Measurements from ENCODE around the gene SLC44A1. TPM values are rescaled to one million over a fixed set of nuclear protein-coding genes. Genes with fewer than 3 reads are reported as not detected.
A peak's percentile ranks its signal among the peaks of the same experiment; 100 is the strongest.

The SLC44A1 gene
- polyA plus RNA-seq, 1 donor, result 16.9 TPM

DNA sequence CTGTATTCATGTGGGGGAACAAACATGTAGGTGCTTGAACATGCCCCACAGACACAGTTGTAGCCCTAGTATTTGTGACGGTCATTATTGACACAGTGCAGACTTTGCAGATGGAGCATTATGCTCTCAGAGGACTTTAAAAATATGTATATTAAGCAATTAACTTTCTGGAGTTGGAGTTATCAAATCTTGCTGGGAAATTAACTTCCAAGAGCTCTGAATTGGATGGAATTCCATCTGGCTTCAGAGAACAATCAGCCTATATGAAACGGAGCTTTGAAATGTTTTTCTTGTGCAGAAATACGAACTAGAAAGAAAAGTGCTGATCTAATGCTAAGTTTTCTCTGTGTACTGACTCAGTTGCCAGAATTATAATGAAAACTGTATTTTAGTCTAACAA lies 152.4 kb downstream of the SLC44A1 start:
- no peak for DNase-seq

DNA sequence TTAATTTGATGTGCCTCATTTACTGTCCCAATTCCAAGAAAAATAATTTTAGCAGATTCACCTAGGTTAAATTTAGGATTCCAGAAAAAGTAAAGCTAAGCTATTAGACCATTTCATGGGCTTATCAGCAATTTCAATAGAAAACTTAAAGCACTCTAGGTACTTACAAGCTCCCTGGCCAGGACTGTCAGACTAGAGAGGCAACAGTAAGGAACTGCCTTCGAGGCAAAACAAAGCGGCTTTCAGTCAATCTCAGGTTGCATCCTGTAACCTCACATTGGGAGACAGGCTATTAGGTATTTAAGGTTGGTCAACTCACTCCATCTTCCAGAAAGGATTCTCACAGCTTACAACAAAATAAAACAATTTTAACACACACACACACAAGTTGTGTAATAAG lies 154.7 kb downstream of the SLC44A1 start:
- DNase-seq, result no peak

DNA sequence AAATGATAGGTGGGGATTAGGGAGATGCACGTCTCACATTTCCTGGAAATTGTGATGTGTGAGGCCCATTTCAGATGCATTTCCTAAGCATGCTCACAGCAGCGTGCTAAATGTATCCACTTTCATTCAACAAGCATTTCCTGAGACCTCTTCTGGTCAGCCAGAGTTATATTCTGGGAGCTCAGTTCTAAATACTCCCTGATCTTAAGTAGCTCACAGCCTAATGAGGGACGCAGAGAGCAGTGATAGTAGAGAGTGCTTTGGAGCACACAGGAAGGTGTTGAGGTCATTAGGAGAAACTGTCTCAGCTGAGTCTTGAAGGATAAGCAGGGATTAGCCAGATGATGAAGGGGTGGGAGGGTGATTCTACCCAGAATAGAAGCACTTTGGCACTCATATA lies 157.2 kb downstream of the SLC44A1 start:
- DNase-seq, result no peak

DNA sequence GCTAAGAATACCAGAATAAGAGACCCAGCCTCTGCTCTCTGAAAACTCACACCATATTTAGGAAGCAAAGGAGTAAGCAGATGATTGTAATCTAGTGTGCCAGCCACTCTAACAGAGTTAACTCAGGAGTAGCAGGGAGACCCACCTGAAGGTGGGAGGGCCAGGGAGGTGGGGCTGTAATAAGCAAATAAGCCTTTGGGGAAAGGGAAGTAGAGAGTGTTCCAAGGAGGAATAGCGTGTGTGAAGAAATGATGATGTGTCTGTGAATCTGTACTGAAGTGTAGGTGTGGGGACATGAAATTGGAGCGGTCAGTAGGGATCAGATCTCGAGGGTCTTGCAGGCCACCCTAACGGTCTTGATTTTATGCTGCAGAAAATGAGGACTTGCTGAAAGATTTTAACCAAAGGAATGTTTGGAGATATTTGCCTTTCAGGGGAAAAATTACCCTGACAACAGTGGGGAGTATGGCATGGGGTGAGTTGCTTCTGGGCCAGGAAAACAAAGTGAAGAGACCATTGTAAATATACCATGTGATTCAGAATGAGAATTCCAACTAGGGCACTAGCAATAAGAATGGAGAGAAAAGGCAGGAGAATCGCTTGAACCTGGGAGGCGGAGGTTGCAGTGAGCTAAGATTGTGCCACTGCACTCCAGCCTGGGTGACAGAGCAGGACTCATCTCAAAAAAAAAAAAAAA lies 159.2 kb downstream of the SLC44A1 start:
- DNase-seq, result no peak

DNA sequence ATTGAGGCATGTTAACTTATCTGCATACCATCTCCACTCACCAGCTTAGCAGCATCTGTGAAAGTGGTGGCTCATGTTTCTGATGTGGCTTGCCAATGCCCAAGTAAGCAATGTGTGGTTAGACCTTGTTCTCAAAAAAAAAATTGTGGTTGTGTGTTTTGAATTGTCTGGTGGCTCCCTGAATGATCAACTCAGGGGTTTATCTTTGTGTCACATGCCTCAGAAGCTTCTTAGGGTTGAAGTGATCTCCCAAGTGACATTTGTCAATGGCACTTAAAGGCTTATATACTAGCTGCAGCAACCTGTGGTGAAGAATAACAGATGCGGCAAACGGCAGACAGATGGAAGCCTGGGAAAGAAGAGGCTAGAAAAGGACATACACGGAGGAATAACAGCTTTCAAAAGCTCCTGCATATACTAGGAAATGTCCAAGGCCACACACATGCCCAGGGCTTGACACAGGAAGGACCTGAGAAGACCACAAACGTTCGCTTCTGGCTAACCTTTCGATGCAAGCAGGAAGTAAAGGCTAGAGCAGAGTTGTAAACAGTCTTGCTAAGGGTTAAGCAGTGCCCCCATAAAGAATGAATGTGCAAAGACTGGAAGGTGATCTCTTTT lies 161.2 kb downstream of the SLC44A1 start:
- no peak for DNase-seq

DNA sequence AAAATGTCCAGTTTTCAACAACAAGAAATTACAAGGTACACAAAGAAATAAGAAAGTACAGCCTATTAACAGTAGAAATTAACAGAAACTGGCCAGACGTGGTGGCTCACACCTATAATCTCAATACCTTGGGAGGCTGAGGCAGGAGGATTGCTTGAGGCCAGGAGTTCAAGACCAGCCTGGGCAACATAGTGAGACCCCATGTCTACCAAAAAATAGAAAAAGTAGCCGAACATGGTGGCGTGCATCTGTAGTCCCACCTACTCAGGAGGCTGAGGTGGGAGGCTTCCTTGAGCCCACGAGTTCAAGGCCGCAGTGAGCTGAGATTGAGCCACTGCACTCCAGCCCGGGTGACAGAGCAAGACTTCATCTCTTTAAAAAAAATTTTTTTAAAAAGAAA lies 161.9 kb downstream of the SLC44A1 start:
- no peak for DNase-seq

DNA sequence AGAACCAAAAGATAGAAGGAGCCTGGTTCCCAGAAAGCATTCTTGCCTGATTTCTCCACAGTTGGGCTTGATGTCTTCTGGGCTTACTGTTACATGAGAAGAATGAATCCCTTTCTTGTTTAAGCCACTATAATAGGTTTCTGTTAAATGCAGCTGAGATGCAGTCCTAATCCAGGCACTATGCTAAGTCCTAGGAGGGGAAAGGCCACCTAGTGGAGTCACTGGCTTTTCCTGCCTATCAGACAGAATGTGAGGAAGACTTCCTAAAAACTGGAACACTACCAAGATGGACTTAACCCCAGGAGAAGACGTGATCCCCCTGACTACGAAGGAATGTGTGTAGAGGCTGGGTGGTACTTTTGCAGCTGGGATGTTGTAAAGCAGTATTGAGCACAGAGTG lies 169.1 kb downstream of the SLC44A1 start:
- no peak for DNase-seq

DNA sequence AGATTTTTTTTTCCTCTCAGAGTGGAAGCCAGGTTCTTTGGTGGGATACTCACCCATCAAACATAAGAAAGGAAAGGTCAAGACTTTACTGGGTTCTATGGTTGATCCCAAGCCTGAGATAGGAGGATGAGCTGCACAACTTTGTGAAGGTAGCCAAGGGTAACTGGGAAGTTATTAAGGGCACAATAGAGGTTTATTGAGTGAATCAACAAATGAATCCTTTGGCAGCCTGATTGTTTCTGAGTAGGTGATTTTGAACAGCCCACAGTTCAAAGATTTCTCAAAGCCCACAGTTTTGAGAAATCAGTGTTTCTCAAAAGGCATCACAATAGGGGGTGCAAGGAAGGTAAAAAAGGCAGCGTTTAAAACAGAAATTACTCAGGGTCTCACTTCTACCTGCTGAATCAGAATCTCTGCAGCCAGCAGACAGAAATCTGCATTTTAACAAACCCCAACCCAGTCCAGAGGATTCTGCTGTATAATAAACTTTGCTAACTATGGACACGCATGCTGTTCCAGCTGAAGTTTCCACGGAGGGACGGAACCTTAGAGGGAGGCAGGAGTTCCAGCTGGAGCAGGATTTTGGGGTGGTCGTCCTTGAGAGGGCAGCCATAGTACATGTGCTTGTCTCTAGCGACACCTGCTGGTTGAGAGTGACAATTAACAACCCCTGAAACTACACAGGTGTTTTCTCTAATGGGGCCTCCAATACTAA lies 170.7 kb downstream of the SLC44A1 start:
- peak; percentile 48 for DNase-seq

DNA sequence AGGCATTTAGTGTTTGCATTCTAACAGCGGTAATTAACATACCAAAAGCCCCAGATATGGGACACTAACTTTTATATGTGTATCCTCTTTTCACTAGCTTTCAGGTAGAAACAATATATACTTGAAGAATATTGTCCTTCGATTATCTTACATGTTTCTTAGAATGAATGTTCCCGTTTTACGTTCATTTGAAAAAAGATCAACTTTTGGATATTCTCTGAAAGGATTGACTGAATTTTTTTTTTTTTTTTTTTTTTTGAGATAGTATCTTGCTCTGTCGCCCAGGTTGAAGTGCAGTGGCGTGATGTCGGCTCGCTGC lies 171.2 kb downstream of the SLC44A1 start:
- DNase-seq, result no peak

DNA sequence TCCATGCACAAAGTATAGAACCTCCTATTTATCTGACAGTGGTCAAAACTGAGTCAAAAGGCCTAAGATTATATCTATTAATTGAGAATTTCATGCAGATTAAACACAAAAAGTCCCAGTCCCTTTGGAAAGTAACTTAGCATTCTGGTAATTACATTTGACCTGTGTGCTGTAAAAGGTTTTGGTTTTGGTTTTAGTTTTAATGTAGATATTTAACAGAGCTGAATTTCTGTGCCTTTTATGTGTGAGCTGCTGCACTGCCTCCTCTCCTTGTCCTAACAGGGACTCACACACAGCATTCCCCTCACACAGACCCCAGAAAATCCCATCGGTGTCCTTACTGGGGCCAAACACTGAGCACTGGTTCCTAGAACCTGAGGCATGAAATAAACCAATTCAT lies 172.4 kb downstream of the SLC44A1 start:
- DNase-seq, result no peak

DNA sequence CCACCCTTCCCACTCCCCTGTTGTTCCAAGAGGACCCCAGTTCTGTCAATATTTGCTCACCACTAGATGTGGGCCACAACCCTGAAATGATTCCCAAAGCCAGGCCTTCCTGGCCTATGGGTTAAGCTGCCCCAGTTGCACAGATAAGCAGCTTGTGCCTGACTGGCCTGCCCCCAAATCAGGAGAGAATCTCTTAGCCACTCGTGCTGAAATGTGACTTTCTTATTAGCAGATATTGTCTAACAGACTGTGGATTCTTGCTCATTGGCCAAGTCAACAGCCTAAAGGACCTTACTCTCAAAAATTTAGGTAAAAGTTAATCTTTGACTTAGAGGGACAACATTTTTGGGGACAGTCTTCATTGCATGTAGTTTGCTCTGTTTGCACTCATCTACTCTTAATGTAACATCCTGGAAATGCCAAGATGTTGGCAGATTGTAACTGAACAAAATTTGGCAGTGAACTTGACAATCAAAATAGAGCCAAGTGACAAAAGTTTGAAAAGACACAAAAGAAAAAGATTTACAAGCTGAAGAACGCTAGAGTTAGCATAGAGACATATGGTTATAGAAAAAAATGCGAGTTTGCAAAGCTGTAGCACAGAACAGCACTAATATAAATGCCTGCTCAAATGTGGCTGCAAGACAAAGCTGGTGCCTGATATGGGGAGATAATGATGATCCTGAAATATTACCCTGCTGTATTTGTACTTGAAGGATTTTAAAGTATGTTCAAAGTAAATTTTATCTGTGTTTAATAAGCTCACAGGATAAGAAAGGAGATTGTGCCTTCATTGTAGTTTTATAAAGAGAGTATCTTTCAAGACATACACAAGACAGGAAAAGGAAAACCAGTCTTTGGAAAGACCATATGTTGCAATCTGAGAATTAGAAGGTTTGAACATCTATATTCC lies 174.4 kb downstream of the SLC44A1 start:
- no peak for DNase-seq

DNA sequence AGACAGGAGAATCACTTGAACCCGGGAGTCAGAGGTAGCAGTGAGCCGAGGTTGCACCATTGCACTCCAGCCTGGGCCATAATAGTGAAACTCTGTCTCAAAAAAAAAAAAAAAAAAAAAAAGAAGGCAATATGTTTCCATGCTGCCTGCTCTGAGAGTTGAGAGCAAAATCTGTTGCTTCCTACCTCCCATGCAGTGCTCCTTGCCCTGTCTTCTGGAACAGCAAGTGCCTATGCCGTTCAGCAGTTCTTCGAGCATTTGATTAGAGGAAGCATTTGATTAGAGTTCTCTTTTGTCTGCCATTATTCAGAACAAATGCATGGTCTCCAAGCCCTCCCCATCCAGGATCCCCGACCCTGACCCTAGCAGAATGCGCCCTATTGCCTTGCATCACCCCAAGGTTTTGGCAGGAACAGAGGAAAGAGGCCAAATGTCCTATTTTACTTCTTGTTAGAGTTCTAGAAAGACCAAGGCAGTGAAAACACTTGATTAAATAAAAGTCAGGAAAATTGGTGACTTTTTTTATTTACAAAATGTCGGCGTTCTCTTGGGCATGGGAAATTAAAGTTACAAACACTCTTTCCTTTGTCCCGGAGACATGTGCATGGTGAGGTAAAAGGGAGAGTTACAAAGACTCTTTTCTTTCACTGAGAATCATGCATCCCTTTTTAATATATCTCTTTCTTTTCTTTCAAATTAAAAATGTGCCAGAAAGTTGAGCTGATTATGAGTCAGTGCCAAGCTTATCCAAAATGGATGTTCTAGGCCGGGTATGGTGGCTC lies 175.6 kb downstream of the SLC44A1 start:
- DNase-seq, result no peak

DNA sequence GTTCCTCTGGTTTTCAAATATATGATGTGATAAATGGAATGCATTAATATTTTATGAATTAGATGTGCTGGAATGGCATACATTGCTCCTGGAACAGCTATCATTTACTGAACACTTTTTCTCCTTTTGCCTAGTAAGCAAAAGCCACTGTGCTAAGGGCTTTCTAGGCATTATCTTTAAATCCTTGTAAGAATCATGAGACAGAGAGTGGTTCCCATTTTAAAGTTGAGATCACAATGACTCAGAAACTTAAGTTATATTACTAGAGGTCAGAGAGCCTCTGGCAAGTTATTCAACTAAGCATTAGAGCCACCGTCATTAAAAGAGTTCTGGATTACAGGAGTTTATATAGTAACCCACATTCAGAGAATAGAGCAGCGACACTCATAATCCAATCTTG lies 176.7 kb downstream of the SLC44A1 start:
- DNase-seq, result no peak

DNA sequence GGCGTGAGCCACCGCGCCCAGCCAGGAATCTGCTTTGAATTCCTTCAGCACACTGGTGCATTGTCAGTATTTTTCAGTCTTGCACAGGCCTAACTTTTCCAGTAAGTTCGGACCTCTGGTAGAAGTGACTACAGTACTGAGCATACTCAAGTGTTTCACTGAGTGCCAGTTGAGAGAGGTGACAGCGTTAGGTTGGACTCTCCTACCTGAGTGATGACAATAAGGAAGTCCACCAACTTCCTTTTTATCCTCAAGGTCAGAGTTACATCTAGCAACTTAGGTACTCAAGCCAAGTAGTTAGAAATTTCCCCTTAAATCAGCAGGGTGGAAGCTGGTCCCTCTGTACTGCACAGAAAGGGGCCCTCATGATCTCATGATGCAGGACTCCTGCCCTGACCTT lies 177.4 kb downstream of the SLC44A1 start:
- DNase-seq, result no peak

DNA sequence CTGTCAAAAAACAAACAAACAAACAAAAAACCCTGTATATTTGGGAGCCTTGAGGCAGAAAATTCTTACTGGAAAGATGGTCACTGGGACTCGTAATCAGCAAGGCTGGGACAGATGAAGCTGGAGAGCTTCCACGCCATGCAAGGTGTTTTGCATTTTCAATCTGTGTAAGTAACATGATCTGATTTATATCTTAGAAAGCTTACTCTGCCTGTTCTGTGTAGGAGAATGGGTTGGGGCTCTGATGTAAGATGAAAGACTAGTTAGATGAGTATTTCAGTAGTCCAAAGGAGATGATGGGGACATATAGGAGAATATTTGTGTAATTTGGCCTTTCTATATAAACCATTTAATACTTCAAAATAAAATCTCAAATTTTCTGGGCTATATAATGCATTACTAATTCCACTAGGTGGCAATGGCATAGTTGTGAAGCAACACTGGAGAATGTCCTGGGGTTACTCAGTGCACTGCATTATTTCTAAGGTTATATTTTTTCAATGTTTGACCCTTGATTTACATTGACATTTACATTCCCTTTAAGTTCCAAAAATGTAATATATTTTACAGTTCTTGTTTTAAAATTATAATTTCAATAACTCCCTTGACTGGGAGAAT lies 181.5 kb downstream of the SLC44A1 start:
- no peak for DNase-seq

DNA sequence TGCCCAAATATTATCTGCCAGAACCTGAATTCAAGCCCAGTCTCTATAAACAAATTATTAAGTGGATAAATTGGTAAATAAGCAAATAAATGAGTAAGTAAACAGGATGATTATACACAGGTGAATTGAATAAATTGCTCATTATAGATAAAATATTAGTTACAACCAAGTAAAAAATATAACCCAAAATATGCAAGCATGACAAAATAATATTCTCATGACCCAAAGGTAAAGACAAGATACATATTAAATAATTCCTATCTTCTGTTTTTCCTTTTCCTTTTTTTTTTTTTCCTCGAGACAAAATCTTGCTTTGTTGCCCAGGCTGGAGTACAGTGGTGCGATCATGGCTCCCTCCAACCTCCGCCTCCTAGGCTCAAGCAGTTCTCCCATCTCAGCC lies 182.2 kb downstream of the SLC44A1 start:
- DNase-seq, result no peak

DNA sequence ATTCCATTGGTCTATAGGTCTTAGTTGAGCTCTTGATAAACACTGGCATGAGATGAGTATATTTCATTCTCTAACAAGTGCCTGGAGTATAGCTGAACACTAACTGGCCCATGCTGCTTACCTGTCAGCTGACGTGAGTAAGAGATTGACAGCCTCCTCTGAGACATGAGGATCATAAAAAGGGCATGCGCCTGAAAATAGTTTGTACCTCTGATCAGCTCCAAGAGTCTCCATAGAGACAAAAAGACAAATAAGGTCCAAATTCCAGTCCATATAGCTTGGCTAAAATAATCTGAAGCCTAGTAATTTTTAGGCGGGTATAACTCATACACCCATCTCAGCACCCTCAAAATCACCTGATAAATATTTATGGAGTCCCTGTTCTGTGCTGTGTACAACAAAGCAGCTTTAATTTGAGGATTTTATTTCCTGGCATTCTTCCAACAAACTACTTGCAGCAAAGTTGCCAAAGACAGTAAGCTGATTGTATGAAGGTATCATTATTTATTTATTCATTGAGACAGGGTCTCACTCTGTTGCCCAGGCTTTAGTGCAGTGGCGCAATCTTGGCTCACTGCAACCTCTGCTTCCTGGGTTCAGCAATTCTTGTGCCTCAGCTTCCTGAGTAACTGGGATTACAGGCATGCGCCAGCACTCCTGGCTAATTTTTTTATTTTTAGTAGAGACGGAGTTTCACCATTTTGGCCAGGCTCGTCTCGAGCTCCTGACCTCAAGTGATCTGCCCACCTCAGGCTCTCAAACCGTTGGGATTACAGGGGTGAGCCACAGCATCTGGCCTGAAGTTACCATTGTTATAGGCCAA lies 187.2 kb downstream of the SLC44A1 start:
- DNase-seq, result no peak

DNA sequence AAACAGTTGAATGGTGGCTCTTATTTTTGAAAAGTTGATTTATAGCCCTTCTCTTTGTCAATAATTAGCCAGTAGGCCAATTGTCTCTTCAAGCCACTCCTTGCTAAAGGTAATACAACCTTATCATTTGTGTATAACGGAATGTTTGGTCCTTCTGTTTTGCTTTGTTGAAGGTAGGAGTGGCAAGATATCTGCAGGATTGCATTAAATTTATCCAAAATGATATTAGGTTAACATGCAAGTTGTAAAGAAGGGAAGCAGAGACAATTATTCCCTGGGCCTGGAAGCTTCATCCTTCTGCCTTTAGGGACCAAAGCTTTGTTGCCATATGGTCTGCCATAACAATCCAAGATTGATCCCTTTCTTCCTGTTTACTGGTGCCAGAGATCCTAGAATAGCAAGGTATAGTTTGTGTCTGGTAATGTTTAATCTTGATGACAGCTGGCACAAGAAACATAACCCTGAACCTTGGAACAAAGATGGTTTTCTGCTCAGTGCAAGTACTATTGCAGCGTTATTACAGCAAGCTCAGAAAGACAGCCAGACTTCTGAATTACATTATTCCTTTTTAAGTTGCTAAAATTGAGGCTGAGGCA lies 187.9 kb downstream of the SLC44A1 start:
- no peak for DNase-seq

DNA sequence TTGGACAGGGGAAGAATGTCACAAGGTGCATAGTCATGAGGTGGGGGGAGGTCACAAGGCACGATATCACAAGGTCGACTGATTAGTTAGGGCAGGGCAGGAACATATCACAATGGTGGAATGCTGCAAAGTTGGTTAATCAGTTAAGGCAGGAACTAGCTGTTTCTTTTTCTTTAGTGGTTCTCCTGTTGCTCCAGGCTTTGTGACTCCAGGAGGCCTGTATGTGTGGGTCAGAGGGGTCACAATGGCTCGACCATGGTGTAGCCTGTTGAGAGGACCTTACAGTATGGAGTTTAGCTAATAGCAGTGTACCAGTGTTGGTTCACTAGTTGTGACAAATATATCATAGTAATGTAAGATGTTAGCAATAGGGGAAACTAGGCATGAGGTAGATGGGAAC lies 191.0 kb downstream of the SLC44A1 start:
- DNase-seq, result no peak

DNA sequence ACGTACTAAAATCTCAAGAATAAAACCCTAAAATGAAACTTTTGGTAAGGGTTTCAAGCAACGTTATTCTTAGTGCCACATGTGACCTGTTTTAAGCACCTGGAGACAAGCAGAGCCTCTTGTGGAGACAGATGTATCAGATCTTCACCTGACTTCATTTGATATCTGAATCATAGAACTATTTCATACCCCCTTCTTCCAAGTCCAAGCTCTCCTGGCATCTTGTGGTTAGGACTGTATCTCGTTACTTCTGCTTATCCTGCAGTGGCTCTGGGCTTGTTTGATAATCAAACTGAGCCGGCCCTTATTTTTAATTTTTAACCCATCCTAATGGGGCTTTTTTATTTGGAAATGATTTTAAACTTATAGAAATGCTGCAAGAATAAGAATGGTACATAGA lies 192.3 kb downstream of the SLC44A1 start:
- DNase-seq, result no peak

DNA sequence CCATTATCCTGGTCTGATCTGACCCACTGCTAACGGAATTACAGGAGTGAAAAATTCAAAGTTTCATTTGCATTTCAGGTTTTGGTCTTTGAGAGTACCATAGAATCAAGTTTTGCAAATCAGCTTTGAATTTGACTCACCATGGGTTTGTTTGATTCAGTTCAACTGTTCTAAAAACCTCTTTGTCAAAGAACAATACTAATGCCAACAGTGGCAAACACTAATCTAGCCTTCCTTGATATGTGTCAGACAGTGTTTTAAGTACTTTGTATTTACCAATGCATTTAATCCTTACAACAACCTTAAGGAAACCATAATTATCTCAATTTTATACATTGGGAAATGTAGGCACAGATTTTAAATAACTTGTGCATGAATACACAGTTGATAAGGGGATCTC lies 193.3 kb downstream of the SLC44A1 start:
- DNase-seq, result no peak

All from hindlimb muscle (tissue), 1 donor.